Skin of body (tissue), 2 donors: ENCODE data around the gene SRGAP1. TPM values are rescaled to one million over a fixed set of nuclear protein-coding genes. Genes with fewer than 3 reads are reported as not detected.
A peak's percentile ranks its signal among the peaks of the same experiment; 100 is the strongest.
"Not testable (repeated sequence)": the region's sequence is repeated elsewhere in the genome, so short reads cannot be mapped to it uniquely, and the experiment has no call there.

ENCODE experiments used
- DNase-seq: peaks from one replicate; lab custom pipeline; 2025; lab: John Stamatoyannopoulos, UW
- total RNA-seq: library from RNA; depleted of rRNA; stranded (reverse); fragments of >200 nt; gene quantifications from one replicate; pipeline ENCODE4 v1.2.3, GENCODE V29; 2014

SRGAP1 gene
- total RNA-seq, 1 donor from 2014 or later = 15.9 TPM

- DNase-seq = no peak
Observed at GRCh38 chr12:64160021-64160710, 315.7 kb downstream of the SRGAP1 start.

DNA sequence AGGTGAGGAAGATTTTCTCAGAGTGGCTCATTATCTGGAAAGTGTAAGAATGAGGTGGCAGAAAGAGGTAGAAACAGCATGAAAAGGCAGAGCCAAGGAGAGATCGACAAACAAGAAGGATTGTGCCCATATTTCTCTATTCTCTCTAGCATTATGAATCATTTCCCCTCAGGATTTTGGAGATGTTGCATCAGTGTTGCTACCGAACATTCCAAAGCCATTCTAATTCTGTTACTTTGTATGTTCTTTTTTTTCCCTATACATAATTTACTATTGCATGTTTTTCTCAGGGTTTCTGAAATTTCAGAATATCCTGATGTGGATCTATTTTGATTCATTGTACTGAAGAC, 316.2 kb downstream of the SRGAP1 start:
- no peak for DNase-seq

GRCh38 chr12:64166606-64167005, 322.1 kb downstream of the SRGAP1 start:
- not testable (repeated sequence) for DNase-seq

DNA sequence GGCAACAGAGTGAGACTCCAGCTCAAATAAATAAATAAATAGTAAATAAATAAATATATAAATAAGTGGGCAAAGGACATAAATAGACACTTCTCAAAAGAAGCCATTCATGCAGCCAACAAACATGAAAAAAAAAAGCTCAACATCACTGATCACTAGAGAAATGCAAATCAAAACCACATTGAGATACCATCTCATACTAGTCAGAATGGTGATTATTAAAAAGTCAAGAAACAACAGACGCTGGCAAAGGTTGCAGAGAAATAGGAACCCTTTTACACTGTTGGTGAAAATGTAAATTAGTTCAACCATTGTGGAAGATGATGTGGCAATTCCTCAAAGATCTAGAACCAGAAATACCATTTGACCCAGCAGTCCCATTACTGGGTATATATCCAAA, 322.5 kb downstream of the SRGAP1 start:
- not testable (repeated sequence) for DNase-seq

GRCh38 chr12:64170024-64170423, 325.5 kb downstream of the SRGAP1 start:
- no peak for DNase-seq

GRCh38 chr12:64170730-64171129, 326.2 kb downstream of the SRGAP1 start:
- DNase-seq = no peak

- DNase-seq = no peak
Observed at GRCh38 chr12:64171715-64172114, 327.2 kb downstream of the SRGAP1 start.

- no peak for DNase-seq
Observed at GRCh38 chr12:64172143-64172970, 327.9 kb downstream of the SRGAP1 start.

- no peak for DNase-seq
Observed at GRCh38 chr12:64173456-64173855, 329.0 kb downstream of the SRGAP1 start.

- DNase-seq = peak; percentile 83
Observed at GRCh38 chr12:64175254-64175945, 330.9 kb downstream of the SRGAP1 start.

- DNase-seq = no peak
Observed at GRCh38 chr12:64177001-64177400, 332.5 kb downstream of the SRGAP1 start.

- peak; percentile 1 for DNase-seq
Observed at GRCh38 chr12:64178122-64178521, 333.6 kb downstream of the SRGAP1 start.

GRCh38 chr12:64180951-64181350, 336.5 kb downstream of the SRGAP1 start:
- no peak for DNase-seq

GRCh38 chr12:64181430-64182291, 337.2 kb downstream of the SRGAP1 start:
- peak; percentile 81 for DNase-seq

- DNase-seq = no peak
Observed at GRCh38 chr12:64184216-64184615, 339.7 kb downstream of the SRGAP1 start.

DNA sequence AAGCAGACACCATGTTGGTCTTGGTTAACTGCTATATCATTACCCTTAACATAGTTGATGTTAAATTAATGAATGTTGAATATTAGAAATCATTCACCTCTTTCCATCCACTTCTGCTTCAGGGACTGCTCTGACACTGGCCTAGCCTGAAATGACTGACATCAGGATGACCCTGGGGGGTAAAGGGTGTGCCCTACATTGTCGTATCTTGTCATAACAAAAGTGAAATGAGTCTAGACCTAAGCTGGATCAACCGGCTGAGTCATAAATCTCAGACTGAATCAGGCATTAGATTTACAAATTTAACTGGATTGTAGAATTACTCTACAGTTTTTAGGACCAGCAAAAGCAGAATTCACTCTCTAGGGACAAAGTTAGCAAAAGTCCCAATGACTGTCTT, 342.3 kb downstream of the SRGAP1 start:
- DNase-seq = no peak

- DNase-seq = no peak
Observed at GRCh38 chr12:64187370-64187769, 342.9 kb downstream of the SRGAP1 start.

- no peak for DNase-seq
Observed at GRCh38 chr12:64187794-64188193, 343.3 kb downstream of the SRGAP1 start.

DNA sequence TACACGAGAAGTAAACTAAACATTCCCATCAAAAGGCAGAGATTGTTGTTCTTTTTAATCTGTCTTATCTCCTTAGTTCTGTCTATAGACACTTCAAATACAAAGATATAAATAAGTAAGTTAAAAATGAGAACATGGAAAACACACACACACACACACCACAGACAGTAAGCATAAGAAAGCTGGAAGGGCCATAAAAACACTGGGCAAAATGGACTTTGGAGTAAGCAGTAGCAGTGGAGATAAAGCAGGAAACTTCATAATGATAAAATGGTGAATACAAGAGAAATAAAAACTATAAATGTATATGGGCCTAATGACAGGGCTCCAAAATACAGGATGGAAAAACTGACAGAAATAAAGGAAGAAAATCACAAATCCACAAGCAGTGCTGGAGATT, 345.0 kb downstream of the SRGAP1 start:
- no peak for DNase-seq

- DNase-seq = no peak
Observed at GRCh38 chr12:64190140-64190539, 345.6 kb downstream of the SRGAP1 start.
